CD4-positive, alpha-beta T cell treated with Interleukin-12 subunit alpha and Interleukin-12 subunit beta, for 1 hour (primary cell): ENCODE data around the gene CLDN4.
"Not testable (repeated sequence)": the region's sequence is repeated elsewhere in the genome, so short reads cannot be mapped to it uniquely, and the experiment has no call there.

Experiments
- DNase-seq: peaks from one replicate; pipeline ENCODE4 v3.0.0-alpha.2; 2020

The CLDN4 gene

GRCh38 chr7:73844131-73844547 lies 13.3 kb downstream of the CLDN4 start:
- no peak for DNase-seq

GRCh38 chr7:73844848-73845460 lies 14.2 kb downstream of the CLDN4 start:
- DNase-seq: no peak

- DNase-seq: not testable (repeated sequence)
Observed at GRCh38 chr7:73845701-73846195, 15.0 kb downstream of the CLDN4 start.

- DNase-seq: no peak
Observed at GRCh38 chr7:73847941-73848723, 17.3 kb downstream of the CLDN4 start.

- no peak for DNase-seq
Observed at GRCh38 chr7:73850781-73851207, 20.0 kb downstream of the CLDN4 start.

GRCh38 chr7:73851410-73852338 lies 20.9 kb downstream of the CLDN4 start:
- DNase-seq: peak; percentile 20

GRCh38 chr7:73852500-73852899 lies 21.7 kb downstream of the CLDN4 start:
- DNase-seq: no peak

GRCh38 chr7:73856941-73857340 lies 26.1 kb downstream of the CLDN4 start:
- DNase-seq: no peak

- DNase-seq: no peak
Observed at GRCh38 chr7:73858807-73859206, 28.0 kb downstream of the CLDN4 start.

GRCh38 chr7:73860859-73861258 lies 30.1 kb downstream of the CLDN4 start, which contains the start of gene TMEM270:
TSS of gene TMEM270 (plus strand) at chr7:73861159. CDS start at chr7:73861195, 36 bp downstream.
- DNase-seq: no peak

GRCh38 chr7:73861305-73861704 lies 30.5 kb downstream of the CLDN4 start:
- no peak for DNase-seq

- DNase-seq: no peak
Observed at GRCh38 chr7:73864981-73865711, 34.4 kb downstream of the CLDN4 start.

GRCh38 chr7:73865738-73866445 lies 35.1 kb downstream of the CLDN4 start:
- no peak for DNase-seq

GRCh38 chr7:73866446-73866767 lies 35.6 kb downstream of the CLDN4 start:
- no peak for DNase-seq

- DNase-seq: no peak
Observed at GRCh38 chr7:73869011-73869798, 38.4 kb downstream of the CLDN4 start.

GRCh38 chr7:73870041-73870492 lies 39.3 kb downstream of the CLDN4 start:
- no peak for DNase-seq

GRCh38 chr7:73871163-73872011 lies 40.6 kb downstream of the CLDN4 start:
- DNase-seq: no peak

GRCh38 chr7:73872056-73872908 lies 41.5 kb downstream of the CLDN4 start:
- DNase-seq: no peak

- no peak for DNase-seq
Observed at GRCh38 chr7:73876361-73876760, 45.6 kb downstream of the CLDN4 start.
